Dermis microvascular lymphatic vessel endothelial cell (primary cell): ENCODE measurements around the gene ARID4B. TPM values are rescaled to one million over a fixed set of nuclear protein-coding genes. Genes with fewer than 3 reads are reported as not detected.
"Not testable (repeated sequence)": the region's sequence is repeated elsewhere in the genome, so short reads cannot be mapped to it uniquely, and the experiment has no call there.

Experiments used
- DNase-seq, 2 donors: peaks; one replicate each; pipeline versions ENCODE4 v3.0.0 to v3.0.0-alpha.2; 2010; ENCODE audit warnings: low read depth in 2 of 2
- total RNA-seq: library from RNA; depleted of rRNA; stranded (reverse); fragments of >200 nt; gene quantifications from 2 replicates; pipeline ENCODE4 v1.2.1, GENCODE V29; 2014

ARID4B gene
- total RNA-seq, 1 donor from 2014 or later = 29.8 TPM

- no peak for DNase-seq
Observed at GRCh38 chr1:235226933-235227332, 101.0 kb downstream of the ARID4B start.

GRCh38 chr1:235225299-235225698 is 102.7 kb downstream of the ARID4B start:
- no peak for DNase-seq

- DNase-seq = no peak
Observed at GRCh38 chr1:235221653-235222375, 106.2 kb downstream of the ARID4B start.

DNA sequence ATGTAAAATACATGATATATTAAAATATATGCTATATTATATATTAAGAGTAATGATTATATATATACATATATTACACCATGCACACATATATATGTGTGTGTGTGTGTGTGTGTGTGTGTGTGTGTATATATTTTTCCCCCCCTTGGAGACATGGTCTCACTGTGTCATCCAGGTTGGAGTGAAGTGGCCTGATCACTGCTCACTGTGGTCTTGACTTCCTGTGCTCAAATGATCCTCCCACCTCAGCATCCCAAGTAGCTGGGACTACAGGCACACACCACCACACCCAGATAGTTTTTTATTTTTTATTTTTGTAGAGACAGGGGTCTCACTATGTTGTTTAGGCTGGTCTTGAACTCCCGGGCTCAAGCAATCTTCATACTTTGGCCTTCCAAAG is 112.5 kb downstream of the ARID4B start:
- DNase-seq = no peak

GRCh38 chr1:235214962-235215361 is 113.0 kb downstream of the ARID4B start:
- not testable (repeated sequence) for DNase-seq

DNA sequence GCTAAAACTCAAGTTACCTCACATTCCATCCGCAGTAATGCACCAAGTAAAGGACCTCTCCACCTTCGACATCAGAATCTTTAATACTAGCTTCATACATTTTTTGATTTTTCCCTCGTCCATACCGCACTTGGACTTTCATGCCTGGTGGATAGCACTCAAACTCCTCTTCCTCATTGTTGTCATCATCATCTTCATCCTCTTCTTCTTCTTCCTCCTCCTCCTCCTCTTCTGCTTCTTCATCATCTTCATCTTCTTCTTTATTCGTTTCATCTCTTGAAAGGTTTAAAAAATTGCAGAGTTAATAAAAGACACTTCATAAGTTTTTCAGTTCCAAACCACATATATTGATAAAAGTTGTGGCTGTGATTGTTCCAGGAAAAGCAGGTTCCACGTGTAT is 114.2 kb downstream of the ARID4B start:
- no peak for DNase-seq

GRCh38 chr1:235211517-235211916 is 116.5 kb downstream of the ARID4B start:
- DNase-seq = no peak

DNA sequence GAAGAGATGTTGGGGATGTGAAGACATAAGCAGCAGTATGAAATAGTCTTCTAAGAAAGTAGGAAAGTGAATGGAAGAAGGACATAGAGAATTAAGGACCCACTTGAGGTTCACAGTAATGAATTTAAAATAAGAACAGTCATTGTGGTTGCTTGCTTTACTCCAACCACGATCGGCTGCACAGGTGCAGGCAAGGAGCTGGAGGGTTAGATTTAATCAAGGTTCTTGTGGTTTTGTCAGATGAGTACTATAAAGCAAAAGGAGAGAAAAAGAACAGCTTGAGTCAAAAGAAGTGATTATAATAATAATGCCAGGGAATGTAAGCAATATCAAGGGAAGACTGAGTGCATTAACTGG is 120.8 kb downstream of the ARID4B start:
- no peak for DNase-seq

DNA sequence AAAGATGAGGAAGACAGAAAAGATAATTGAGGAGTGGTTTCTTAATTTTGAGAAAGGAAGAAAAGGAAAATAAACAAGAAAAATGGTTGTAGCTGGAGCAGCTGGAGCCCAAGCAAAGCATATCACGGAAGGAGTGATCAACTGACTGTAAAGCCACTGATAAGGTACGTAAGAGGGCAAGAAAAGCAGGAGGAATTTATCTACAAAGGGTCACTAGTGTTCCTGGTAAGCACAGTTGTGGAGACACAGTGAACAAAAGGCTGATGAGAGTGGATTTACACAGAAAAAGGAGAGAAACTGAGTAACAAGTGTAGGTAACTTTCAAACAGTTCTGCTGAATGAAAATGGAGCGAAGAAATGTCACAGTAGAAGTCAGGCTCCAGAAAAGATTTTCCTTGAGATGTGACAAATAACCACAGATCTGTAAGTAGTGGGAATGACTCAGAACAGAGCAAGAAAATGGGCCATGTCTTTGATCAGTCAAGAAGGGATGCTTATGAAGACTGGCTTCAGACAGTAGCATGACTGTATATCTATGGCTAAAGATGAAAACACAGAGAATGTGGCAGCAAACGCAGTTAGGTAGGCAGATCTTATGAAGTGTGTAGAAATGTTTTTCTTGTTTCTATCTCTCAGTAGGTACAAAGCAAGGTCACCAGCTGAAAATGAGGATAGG is 121.3 kb downstream of the ARID4B start:
- no peak for DNase-seq

DNA sequence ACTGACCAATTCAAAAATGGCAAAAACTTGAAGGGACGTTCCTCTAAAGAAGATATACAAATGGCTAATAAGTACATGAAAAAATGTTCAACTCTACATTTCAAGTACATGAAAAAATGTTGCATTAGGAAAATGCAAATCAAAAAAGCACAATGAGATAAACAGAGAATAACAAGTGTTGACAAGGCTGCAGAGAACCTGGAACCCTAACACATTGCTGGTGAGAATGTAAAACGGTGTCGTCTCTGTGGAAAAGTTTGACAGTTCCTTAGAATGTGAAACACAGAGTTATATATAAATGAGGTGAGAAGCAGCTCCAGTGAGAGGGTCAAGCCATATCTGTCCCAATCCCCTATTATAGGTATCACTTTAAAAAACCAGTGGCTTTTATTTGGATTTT is 122.3 kb downstream of the ARID4B start:
- DNase-seq = no peak

- DNase-seq = no peak
Observed at GRCh38 chr1:235203428-235203827, 124.6 kb downstream of the ARID4B start.

GRCh38 chr1:235202447-235202846 is 125.5 kb downstream of the ARID4B start:
- DNase-seq = not testable (repeated sequence)

- peak; percentile 26 to 50 for DNase-seq
Observed at GRCh38 chr1:235199441-235199840, 128.5 kb downstream of the ARID4B start.

GRCh38 chr1:235190431-235190830 is 137.5 kb downstream of the ARID4B start:
- no peak for DNase-seq

GRCh38 chr1:235187316-235187715 is 140.7 kb downstream of the ARID4B start:
- no peak for DNase-seq

- no peak for DNase-seq
Observed at GRCh38 chr1:235181561-235182245, 146.3 kb downstream of the ARID4B start.

DNA sequence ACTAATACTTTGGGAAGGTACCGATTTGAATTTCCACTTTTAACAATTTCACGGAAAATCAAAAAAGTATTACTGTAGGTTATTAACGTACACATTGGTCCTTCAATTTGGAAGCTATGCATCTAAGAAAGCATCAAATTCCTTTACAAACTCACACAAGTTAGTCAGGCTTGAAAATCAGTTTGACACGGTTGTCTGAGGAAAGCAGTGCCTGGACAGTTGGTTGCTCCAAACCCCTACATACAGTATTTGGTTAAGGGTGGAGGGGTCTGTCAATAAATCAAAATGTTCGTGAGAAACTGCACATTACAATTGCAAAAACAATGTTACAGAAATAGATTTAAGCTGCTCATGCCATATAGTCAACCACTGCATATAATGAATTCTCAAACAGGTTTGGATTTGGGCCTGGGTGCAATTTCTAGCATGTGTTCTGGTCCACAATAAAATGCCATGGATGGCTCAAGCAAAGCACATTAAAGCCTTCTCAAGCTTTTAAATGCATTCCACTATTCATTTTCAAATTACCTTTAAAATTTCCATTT is 147.0 kb downstream of the ARID4B start:
- DNase-seq = no peak

- no peak for DNase-seq
Observed at GRCh38 chr1:235176486-235176885, 151.5 kb downstream of the ARID4B start.

GRCh38 chr1:235169986-235170385 is 158.0 kb downstream of the ARID4B start:
- DNase-seq = no peak

DNA sequence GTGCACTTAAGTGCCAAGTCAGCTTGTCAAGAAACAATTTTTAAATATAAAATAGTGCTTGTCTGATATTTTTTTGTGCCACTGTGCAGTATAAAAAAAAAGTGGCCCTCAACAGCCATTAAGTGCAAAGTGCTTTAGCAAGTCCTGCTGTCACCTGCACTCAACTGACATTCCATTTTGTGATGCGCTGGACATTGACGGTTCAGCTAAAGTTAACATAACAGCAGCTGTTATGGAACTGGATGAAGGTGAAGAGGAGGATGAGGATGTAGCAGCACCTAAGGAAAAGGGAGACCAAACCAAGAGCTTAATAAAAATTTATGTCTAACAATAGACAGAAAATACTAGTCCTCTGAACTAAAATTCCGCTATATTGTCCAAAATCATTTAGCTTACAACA is 159.6 kb downstream of the ARID4B start:
- no peak for DNase-seq

GRCh38 chr1:235161685-235162327 is 166.2 kb downstream of the ARID4B start:
- no peak for DNase-seq
